Activated CD4-positive, alpha-beta memory T cell treated with anti-CD3 and anti-CD28 coated beads, Interleukin-2, amount 10 ng/mL, durations not matched to agents 7 days and 5 days (primary cell): Measurements from ENCODE around the gene CCDC106. TPM values are rescaled to one million over a fixed set of nuclear protein-coding genes. Genes with fewer than 3 reads are reported as not detected.

Source experiments
- CTCF ChIA-PET: fragments of 350-600 bp; sonication (Branson Sonifier 250); formaldehyde crosslinking; loops from one replicate; lab custom pipeline; 2021; ENCODE audit warnings: antibody characterized with exemption, inconsistent platforms; lab: Charles Lee
- POLR2A ChIA-PET: fragments of 350-600 bp; sonication (Branson Sonifier 250); formaldehyde crosslinking; loops from one replicate; lab custom pipeline; 2021; ENCODE audit warnings: antibody characterized with exemption; lab: Charles Lee
- DNase-seq: peaks from one replicate; pipeline ENCODE4 v3.0.0-alpha.2; 2020
- H3K27ac Mint-ChIP-seq: one replicate; pipeline ENCODE4 v1.8.0; 2021; ENCODE audit warnings: mild to moderate bottlenecking, mixed read lengths
- H3K27me3 Mint-ChIP-seq: one replicate; pipeline ENCODE4 v1.8.0; 2021; ENCODE audit warnings: mixed read lengths
- H3K36me3 Mint-ChIP-seq: one replicate; pipeline ENCODE4 v1.8.0; 2021; ENCODE audit warnings: low read depth, mixed read lengths
- H3K4me1 Mint-ChIP-seq: one replicate; pipeline ENCODE4 v1.8.0; 2021; ENCODE audit warnings: mixed read lengths
- H3K4me3 Mint-ChIP-seq: one replicate; pipeline ENCODE4 v1.8.0; 2021; ENCODE audit warnings: mild to moderate bottlenecking, mixed read lengths
- H3K9me3 Mint-ChIP-seq: one replicate; pipeline ENCODE4 v1.8.0; 2021; ENCODE audit warnings: mixed read lengths
- total RNA-seq, 2 experiments: library from RNA; stranded (reverse); gene quantifications; one replicate each; pipeline ENCODE4 v1.2.3, GENCODE V29; 2021

CCDC106 gene
- total RNA-seq, 2 experiments from 2014 or later: 3.7 to 3.8 TPM

DNA sequence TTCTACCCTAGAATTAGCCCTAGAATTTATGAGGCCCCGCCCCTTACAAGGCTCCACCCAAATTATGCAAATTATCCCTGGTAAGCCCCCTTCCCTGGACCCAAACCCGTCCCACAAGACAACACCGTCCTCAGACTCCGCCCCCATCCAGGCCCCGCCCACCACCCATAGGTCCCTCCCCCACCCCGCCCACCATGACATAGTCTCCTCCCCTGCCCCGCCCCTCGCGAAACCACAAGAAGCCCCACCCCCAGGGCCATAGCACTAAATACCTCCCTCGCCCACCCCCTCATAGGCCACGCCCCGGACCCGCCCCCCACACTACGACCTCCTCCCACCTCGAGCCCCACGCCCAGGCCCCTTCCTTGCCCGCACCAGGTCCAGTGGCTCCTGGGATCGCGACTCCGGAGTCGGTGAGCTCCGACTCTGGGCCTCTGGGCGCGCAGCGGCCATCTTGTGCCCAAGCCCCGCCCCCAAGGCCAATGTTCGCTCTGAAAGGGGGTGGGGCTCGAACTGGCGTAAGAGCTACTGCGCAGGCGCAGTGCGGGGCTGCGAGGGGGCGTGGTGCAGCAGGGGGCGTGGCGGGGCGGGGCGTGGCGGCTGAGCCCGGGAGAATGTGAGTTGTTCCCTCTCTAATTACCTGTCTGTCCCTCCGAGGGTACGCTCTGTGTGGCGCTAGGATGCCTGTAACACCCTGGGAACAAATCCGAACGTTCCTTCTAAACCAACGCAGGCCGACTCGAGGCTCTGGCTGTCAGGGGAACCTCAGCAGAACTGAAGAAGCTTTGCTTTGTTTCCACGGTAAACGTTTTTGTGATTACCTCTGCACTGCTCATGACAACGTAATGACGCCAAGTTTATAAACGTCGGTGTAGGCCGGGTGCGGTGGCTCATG is 23.7 kb upstream of the CCDC106 start, which contains the start of gene ZNF784:
ZNF784 (minus strand) TSS at position 458 of the 895 bp plus-strand sequence; CDS start at position 453, 5 bp downstream.
- ChIA-PET CTCF (interaction anchor here (0.9 to 5.6 kb wide), 8 partner anchors 9 to 120 kb away, joined by 3 to 56 read pairs (median 13); partner anchors contain the start of genes FIZ1, U2AF2, ZNF524 and ZNF865), POLR2A (interaction anchor here (0.7 to 5.7 kb wide), 13 partner anchors 10 to 365 kb away, joined by 3 to 53 read pairs (median 6); partner anchors contain the start of genes CCDC106, FIZ1, KMT5C and PPP6R1)
- peaks cover 7% of the 10 kb centered on the region for H3K27me3 Mint-ChIP-seq
- peaks cover 50% of the 10 kb centered on the region for H3K4me1 Mint-ChIP-seq
- no peaks in the 10 kb centered on the region for H3K9me3 Mint-ChIP-seq
- peak; percentile 94 for DNase-seq
- H3K27ac Mint-ChIP-seq: peak within 1 kb of the TSS; percentile 93
- peak within 1 kb of the TSS; percentile 78 for H3K4me3 Mint-ChIP-seq
- peaks cover 17% of the 10 kb centered on the region for H3K36me3 Mint-ChIP-seq

DNA sequence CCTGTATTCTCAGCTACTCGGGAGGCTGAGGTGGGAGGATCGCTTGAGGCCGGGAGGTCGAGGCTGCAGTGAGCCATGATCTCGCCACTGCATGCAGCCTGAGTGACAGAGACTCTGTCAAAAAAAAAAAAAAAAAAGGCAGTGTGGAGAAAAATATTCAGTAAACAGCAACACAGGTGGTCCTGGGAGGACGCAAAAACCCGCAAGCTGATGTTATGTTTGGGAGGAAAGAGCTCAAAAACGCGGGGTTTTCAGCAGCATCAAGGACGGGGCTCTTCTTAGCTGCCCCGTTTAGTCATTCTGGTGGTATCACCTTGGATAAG is 23.0 kb upstream of the CCDC106 start:
- H3K4me3 Mint-ChIP-seq: peak overlapping the region; percentile 78
- H3K36me3 Mint-ChIP-seq: peaks cover 12% of the 10 kb centered on the region
- CTCF ChIA-PET: interaction anchor here (0.9 to 5.6 kb wide), 10 partner anchors 9 to 332 kb away, joined by 3 to 56 read pairs (median 12); partner anchors contain the start of genes FIZ1, U2AF2, ZNF524 and ZNF865
- peaks cover 7% of the 10 kb centered on the region for H3K27me3 Mint-ChIP-seq
- peak overlapping the region; percentile 93 for H3K27ac Mint-ChIP-seq
- DNase-seq: no peak
- peaks cover 48% of the 10 kb centered on the region for H3K4me1 Mint-ChIP-seq
- POLR2A ChIA-PET: interaction anchor here (0.7 to 5.7 kb wide), 12 partner anchors 9 to 366 kb away, joined by 3 to 53 read pairs (median 8); partner anchors contain the start of genes FIZ1, KMT5C, PPP6R1 and U2AF2
- H3K9me3 Mint-ChIP-seq: no peaks in the 10 kb centered on the region

DNA sequence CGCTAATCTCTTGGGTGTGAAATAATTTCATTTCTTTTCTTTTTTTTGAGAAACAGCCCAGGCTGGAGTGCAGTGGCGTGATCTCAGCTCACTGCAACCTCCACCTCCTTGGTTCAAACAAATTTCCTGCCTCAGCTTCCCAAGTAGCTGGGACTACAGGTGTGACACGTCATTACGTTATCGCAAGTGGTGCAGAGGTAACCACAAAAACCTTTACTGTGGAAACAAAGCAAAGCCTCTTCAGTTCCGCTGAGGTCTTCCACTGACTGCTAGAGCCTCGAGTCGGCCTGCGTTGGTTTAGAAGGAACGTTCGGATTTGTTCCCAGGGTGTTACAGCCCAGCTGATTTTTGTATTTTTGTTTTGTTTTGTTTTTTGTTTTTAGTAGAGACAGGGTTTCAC is 21.7 kb upstream of the CCDC106 start:
- ChIA-PET POLR2A (interaction anchor here (1.0 to 5.7 kb wide), 11 partner anchors 8 to 372 kb away, joined by 3 to 53 read pairs (median 8); partner anchors contain the start of genes FIZ1, PPP6R1, U2AF2 and UBE2S), CTCF (interaction anchor here (0.5 to 5.6 kb wide), 14 partner anchors 7 to 485 kb away, joined by 3 to 56 read pairs (median 8); partner anchors contain the start of genes FIZ1, ZNF524 and ZNF865)
- peaks cover 7% of the 10 kb centered on the region for H3K27me3 Mint-ChIP-seq
- H3K9me3 Mint-ChIP-seq: no peaks in the 10 kb centered on the region
- peaks cover 3% of the 10 kb centered on the region for H3K36me3 Mint-ChIP-seq
- DNase-seq: peak; percentile 78
- H3K4me1 Mint-ChIP-seq: peaks cover 41% of the 10 kb centered on the region
- peak overlapping the region; percentile 86 for H3K27ac Mint-ChIP-seq
- H3K4me3 Mint-ChIP-seq: peak overlapping the region; percentile 60

GRCh38 chr19:55632463-55632834 is 15.6 kb upstream of the CCDC106 start:
- DNase-seq: peak; percentile 88
- CTCF ChIA-PET: interaction anchor here (0.8 to 3.4 kb wide), 28 partner anchors 8 to 701 kb away, joined by 3 to 30 read pairs (median 8); partner anchors contain the start of genes CCDC106, FIZ1, ISOC2 and U2AF2
- Mint-ChIP-seq H3K4me3 (peak overlapping the region; percentile 6), H3K27ac (peak overlapping the region; percentile 34), H3K36me3 (peaks cover 21% of the 10 kb centered on the region), H3K27me3 (peaks cover 7% of the 10 kb centered on the region), H3K4me1 (peaks cover 53% of the 10 kb centered on the region), H3K9me3 (no peaks in the 10 kb centered on the region)
- POLR2A ChIA-PET: interaction anchor here (1.0 to 4.0 kb wide), 11 partner anchors 10 to 701 kb away, joined by 3 to 14 read pairs (median 4); partner anchors contain the start of genes FIZ1, ZNF524 and ZNF865

GRCh38 chr19:55633861-55634260 is 14.2 kb upstream of the CCDC106 start:
- peaks cover 26% of the 10 kb centered on the region for H3K36me3 Mint-ChIP-seq
- no peak for DNase-seq
- peak overlapping the region; percentile 100 for H3K27ac Mint-ChIP-seq
- peaks cover 57% of the 10 kb centered on the region for H3K4me1 Mint-ChIP-seq
- peaks cover 2% of the 10 kb centered on the region for H3K9me3 Mint-ChIP-seq
- H3K27me3 Mint-ChIP-seq: peaks cover 3% of the 10 kb centered on the region
- peak overlapping the region; percentile 99 for H3K4me3 Mint-ChIP-seq
- CTCF ChIA-PET: interaction anchor here (0.7 to 3.4 kb wide), 19 partner anchors 9 to 177 kb away, joined by 4 to 30 read pairs (median 15); partner anchors contain the start of genes CCDC106, FIZ1, U2AF2 and ZNF524
- POLR2A ChIA-PET: interaction anchor here (1.2 to 4.0 kb wide), 7 partner anchors 9 to 54 kb away, joined by 3 to 14 read pairs (median 5); partner anchors contain the start of genes FIZ1, U2AF2, ZNF524 and ZNF579

DNA sequence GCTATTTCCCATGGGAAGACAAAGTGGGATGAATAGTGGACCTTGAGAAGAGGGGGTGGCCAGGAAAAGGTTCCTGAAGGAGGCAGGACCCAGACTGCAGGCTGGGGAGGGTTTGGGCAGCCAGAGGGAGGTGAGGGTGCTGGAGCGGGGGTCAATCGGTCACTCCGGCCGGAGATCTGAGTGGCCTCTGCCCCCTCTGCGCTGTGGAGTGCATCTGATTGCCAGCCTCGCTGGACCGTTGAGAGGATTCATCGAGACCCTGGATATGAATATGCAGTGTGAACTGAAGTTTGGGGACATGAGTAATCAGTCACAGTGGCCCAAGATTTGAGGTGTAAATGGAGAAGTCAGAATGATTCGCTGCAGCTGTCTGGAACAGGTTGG is 12.7 kb upstream of the CCDC106 start:
- peaks cover 72% of the 10 kb centered on the region for H3K4me1 Mint-ChIP-seq
- peaks cover 2% of the 10 kb centered on the region for H3K9me3 Mint-ChIP-seq
- ChIA-PET POLR2A (interaction anchor here (0.7 to 2.8 kb wide), 17 partner anchors 8 to 376 kb away, joined by 3 to 17 read pairs (median 4); partner anchors contain the start of genes CCDC106, FIZ1, PPP6R1 and U2AF2), CTCF (interaction anchor here (1.0 to 3.4 kb wide), 4 partner anchors 10 to 132 kb away, joined by 3 to 30 read pairs (median 13); partner anchors contain the start of genes CCDC106 and ZNF784)
- peak overlapping the region; percentile 99 for H3K4me3 Mint-ChIP-seq
- H3K27ac Mint-ChIP-seq: peak overlapping the region; percentile 100
- H3K36me3 Mint-ChIP-seq: peaks cover 30% of the 10 kb centered on the region
- H3K27me3 Mint-ChIP-seq: peaks cover 3% of the 10 kb centered on the region
- DNase-seq: no peak

GRCh38 chr19:55635856-55636440 is 12.1 kb upstream of the CCDC106 start:
- Mint-ChIP-seq H3K9me3 (peaks cover 2% of the 10 kb centered on the region), H3K4me1 (peaks cover 75% of the 10 kb centered on the region), H3K36me3 (peaks cover 30% of the 10 kb centered on the region), H3K27me3 (peaks cover 3% of the 10 kb centered on the region), H3K27ac (peak overlapping the region; percentile 100), H3K4me3 (peak overlapping the region; percentile 99)
- ChIA-PET POLR2A (interaction anchor here (0.7 to 2.8 kb wide), 11 partner anchors 9 to 555 kb away, joined by 3 to 17 read pairs (median 4); partner anchors contain the start of genes FIZ1, PPP6R1, ZNF579 and ZNF784), CTCF (interaction anchor here (1.0 to 1.6 kb wide), 2 partner anchors 18 to 132 kb away, joined by 3 to 5 read pairs; no protein-coding TSS in a partner anchor)
- DNase-seq: no peak

DNA sequence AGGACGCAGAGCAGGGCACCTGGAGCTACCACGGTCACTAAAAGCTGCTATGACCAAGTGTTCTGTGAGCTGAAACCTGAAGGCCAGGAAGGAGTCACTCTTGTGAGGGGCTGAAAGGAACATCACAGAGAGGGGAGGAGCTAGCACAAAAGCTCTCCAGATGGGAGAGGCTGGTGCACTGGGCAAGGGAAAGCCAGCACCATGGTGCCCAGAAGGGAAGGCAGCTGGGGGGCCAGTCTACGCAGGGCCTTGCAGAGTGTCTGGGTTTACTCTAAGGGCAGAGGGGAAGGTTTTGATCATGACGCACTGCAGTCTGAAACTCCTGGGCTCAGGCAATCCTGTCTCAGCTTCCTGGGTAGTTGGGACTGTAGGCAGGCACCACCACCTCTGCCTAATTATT is 11.3 kb upstream of the CCDC106 start:
- Mint-ChIP-seq H3K4me3 (peak overlapping the region; percentile 99), H3K27ac (peak overlapping the region; percentile 100), H3K27me3 (no peaks in the 10 kb centered on the region), H3K36me3 (peaks cover 30% of the 10 kb centered on the region), H3K9me3 (peaks cover 2% of the 10 kb centered on the region), H3K4me1 (peaks cover 74% of the 10 kb centered on the region)
- ChIA-PET POLR2A (interaction anchor here (0.6 to 2.8 kb wide), 9 partner anchors 8 to 556 kb away, joined by 3 to 17 read pairs (median 4); partner anchors contain the start of genes FIZ1, PPP6R1, ZNF579 and ZNF784), CTCF (interaction anchor here (1.0 to 1.6 kb wide), 3 partner anchors 16 to 122 kb away, joined by 3 to 6 read pairs (median 5); no protein-coding TSS in a partner anchor)
- DNase-seq: no peak

DNA sequence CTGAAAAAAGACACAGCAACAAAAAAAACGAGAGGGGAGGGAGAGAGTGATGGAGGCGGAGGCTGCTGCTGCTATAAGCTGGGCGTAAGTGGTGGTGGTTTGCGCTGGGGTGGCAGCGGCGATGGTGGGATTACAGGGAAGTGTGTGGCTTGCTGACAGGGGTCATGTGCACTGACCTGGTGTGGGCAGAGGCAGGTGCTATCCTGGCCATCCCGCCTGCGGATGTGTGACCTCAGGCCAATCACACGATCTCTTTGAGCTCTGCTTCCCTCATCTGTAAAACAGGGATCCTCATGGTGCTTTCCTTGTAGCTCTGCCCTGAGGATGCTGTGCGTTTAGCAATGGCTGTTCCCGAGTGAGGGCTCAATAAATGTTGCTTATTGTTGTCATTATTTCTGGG is 10.5 kb upstream of the CCDC106 start:
- DNase-seq: no peak
- peak overlapping the region; percentile 32 for H3K4me3 Mint-ChIP-seq
- peak overlapping the region; percentile 66 for H3K27ac Mint-ChIP-seq
- peaks cover 30% of the 10 kb centered on the region for H3K36me3 Mint-ChIP-seq
- ChIA-PET POLR2A (interaction anchor here (0.8 to 2.8 kb wide), 5 partner anchors 10 to 38 kb away, joined by 3 to 17 read pairs (median 4); partner anchors contain the start of genes FIZ1, ZNF784 and ZNF865), CTCF (interaction anchor here (1.0 to 1.6 kb wide), 5 partner anchors 10 to 134 kb away, joined by 3 to 6 read pairs (median 4); no protein-coding TSS in a partner anchor)
- H3K27me3 Mint-ChIP-seq: no peaks in the 10 kb centered on the region
- H3K9me3 Mint-ChIP-seq: peaks cover 2% of the 10 kb centered on the region
- peaks cover 71% of the 10 kb centered on the region for H3K4me1 Mint-ChIP-seq

DNA sequence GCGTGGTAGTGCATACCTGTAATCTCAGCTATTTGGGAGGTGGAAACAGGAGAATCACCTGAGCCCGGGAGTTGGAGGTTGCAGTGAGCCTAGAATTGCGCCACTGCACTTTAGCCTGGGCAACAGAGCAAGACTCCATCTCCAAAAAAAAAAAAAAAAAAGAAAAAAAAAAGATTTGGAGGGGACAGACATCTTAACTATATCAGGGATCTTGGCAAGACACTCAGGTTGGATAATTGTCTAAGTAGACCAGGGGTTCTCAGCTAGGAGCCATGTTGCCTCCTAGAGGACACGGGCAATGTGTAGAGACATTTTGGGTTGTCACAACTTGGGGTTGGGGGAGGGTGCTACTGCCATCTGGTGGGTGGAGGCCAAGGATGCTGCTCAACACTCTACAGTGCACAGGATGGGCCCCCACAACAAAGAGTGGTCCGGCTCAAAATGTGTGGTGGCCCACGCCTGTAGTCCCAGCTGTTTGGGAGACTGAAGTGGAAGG is 9.1 kb upstream of the CCDC106 start:
- H3K9me3 Mint-ChIP-seq: peaks cover 2% of the 10 kb centered on the region
- H3K36me3 Mint-ChIP-seq: peaks cover 35% of the 10 kb centered on the region
- peak; percentile 71 for DNase-seq
- peak overlapping the region; percentile 53 for H3K27ac Mint-ChIP-seq
- CTCF ChIA-PET: interaction anchor here (0.6 to 1.9 kb wide), 10 partner anchors 9 to 1184 kb away, joined by 3 to 11 read pairs (median 4); partner anchors contain the start of genes CCDC106, FIZ1, KMT5C and ZNF784
- no peak overlapping the region for H3K4me3 Mint-ChIP-seq
- H3K4me1 Mint-ChIP-seq: peaks cover 74% of the 10 kb centered on the region
- H3K27me3 Mint-ChIP-seq: no peaks in the 10 kb centered on the region
- POLR2A ChIA-PET: interaction anchor here (0.9 to 1.5 kb wide), 3 partner anchors 10 to 40 kb away, joined by 3 to 7 read pairs (median 5); partner anchors contain the start of genes FIZ1 and U2AF2

DNA sequence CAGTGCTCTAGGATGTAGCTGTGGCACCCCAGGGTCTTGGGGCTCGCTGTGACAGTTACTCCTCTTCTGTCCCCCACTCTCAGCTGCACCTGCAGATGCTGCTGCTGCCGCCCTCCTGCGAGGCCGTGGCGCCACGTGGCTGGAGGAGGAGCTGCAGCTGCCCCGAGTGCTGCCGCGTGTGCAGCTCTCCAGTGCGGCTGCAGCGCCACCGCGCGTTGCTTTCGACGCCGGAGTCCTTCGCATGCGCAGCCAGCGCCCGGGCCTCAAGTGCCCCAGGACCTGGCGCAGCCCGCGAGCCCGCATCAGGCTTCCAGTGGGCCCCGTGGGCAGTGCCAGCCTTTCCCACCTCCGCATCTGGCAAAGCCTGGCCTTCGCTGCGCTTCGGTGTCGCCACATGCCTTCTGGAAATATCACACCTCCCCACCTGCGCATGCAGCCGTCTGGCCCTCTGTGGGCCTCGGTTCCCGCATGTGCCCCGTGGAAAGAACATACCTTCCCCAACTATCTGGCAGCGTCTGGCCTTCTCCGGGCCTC is 7.9 kb upstream of the CCDC106 start:
- H3K4me1 Mint-ChIP-seq: peaks cover 75% of the 10 kb centered on the region
- DNase-seq: peak; percentile 76
- peaks cover 30% of the 10 kb centered on the region for H3K36me3 Mint-ChIP-seq
- H3K9me3 Mint-ChIP-seq: peaks cover 2% of the 10 kb centered on the region
- no peaks in the 10 kb centered on the region for H3K27me3 Mint-ChIP-seq
- peak overlapping the region; percentile 72 for H3K4me3 Mint-ChIP-seq
- H3K27ac Mint-ChIP-seq: peak overlapping the region; percentile 85
- ChIA-PET POLR2A (interaction anchor here (0.7 to 1.0 kb wide), 2 partner anchors 14 to 41 kb away, joined by 3 to 5 read pairs; partner anchors contain the start of gene FIZ1), CTCF (interaction anchor here (1.0 to 1.9 kb wide), 4 partner anchors 9 to 136 kb away, joined by 5 to 11 read pairs (median 8); partner anchors contain the start of gene ZNF784)
